ENCODE data around the gene SCYGR6. TPM values are rescaled to one million over a fixed set of nuclear protein-coding genes. Genes with fewer than 3 reads are reported as not detected.
"Not testable (repeated sequence)": the region's sequence is repeated elsewhere in the genome, so short reads cannot be mapped to it uniquely, and the experiment has no call there.

SCYGR6 gene
- total RNA-seq, 1 experiment from 2014 or later: not detected

GRCh38 chr2:227759411-227760118 lies 35.0 kb upstream of the SCYGR6 start:
- BruUV-seq (replicated peaks): no TSS peak
- no peaks in the 10 kb centered on the region for H3K9me3 ChIP-seq (ENCODE audit: low read length)
- no peak overlapping the region for H3K9ac ChIP-seq (ENCODE audit: low read length)
- no peaks in the 10 kb centered on the region for H3F3A ChIP-seq (ENCODE audit: low read length, unreplicated experiment)
- H3K27me3 ChIP-seq (ENCODE audit: low read length): no peaks in the 10 kb centered on the region
- no peaks in the 10 kb centered on the region for H3K4me1 ChIP-seq (ENCODE audit: insufficient read depth, low read length)
- H3K9me2 ChIP-seq (replicated peaks; ENCODE audit: low read length): no peaks in the 10 kb centered on the region
- no peaks in the 10 kb centered on the region for H3K36me3 ChIP-seq (ENCODE audit: low read depth, low read length)
- ChIA-PET POLR2A (ENCODE audit: unreplicated experiment) (no interaction called here), CTCF (no interaction called here)
- TF ChIP-seq CTCF (conservative IDR thresholded peaks at IDR 0.05; ENCODE audit: low read depth, low read length) (no peak), EZH2 (IDR thresholded peaks at IDR 0.05; ENCODE audit: low read length, unreplicated experiment) (no peak), EZH2phosphoT487 (IDR thresholded peaks at IDR 0.05; ENCODE audit: borderline replicate concordance, low read length) (no peak)
- H3K4me3 ChIP-seq (ENCODE audit: low read length): no peak overlapping the region
- intact Hi-C loops (cut with micrococcal nuclease): no loop called here
- DNase-seq: no peak
- H3K79me2 ChIP-seq (ENCODE audit: low read length): no peaks in the 10 kb centered on the region
- H3K27ac ChIP-seq (ENCODE audit: low read length): no peak overlapping the region
- ATAC-seq: no peak
- no peak overlapping the region for H2AFZ ChIP-seq (ENCODE audit: low read length)
- no peak overlapping the region for H3K4me2 ChIP-seq (ENCODE audit: low read length)
- no peaks in the 10 kb centered on the region for H4K20me1 ChIP-seq (ENCODE audit: low read length)

DNA sequence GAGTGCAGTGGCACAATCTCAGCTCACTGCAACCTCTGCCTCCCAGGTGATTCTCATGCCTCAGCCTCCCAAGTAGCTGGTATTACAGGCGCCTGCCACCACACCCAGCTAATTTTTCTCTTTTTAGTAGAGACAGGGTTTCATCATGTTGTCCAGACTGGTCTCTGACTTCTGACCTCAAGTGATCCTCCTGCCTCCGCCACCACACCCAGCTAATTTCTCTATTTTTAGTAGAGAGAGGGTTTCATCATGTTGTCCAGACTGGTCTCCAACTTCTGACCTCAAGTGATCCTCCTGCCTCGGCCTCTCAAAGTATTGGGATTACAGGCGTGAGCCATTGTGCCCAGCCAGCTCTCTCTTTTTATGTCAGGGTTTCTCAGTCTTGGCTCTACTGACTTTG lies 31.7 kb upstream of the SCYGR6 start:
- H3K79me2 ChIP-seq (ENCODE audit: low read length); BruUV-seq (replicated peaks); H2AFZ ChIP-seq (ENCODE audit: low read length); ATAC-seq; H3K4me2 ChIP-seq (ENCODE audit: low read length); H3K4me3 ChIP-seq (ENCODE audit: low read length); POLR2A ChIA-PET (ENCODE audit: unreplicated experiment); H3K4me1 ChIP-seq (ENCODE audit: insufficient read depth, low read length); CTCF ChIA-PET; H3F3A ChIP-seq (ENCODE audit: low read length, unreplicated experiment); H3K27me3 ChIP-seq (ENCODE audit: low read length); H4K20me1 ChIP-seq (ENCODE audit: low read length); H3K9me2 ChIP-seq (replicated peaks; ENCODE audit: low read length); DNase-seq; H3K36me3 ChIP-seq (ENCODE audit: low read depth, low read length); H3K9me3 ChIP-seq (ENCODE audit: low read length); H3K9ac ChIP-seq (ENCODE audit: low read length); H3K27ac ChIP-seq (ENCODE audit: low read length); intact Hi-C loops (cut with micrococcal nuclease): not testable (repeated sequence)

DNA sequence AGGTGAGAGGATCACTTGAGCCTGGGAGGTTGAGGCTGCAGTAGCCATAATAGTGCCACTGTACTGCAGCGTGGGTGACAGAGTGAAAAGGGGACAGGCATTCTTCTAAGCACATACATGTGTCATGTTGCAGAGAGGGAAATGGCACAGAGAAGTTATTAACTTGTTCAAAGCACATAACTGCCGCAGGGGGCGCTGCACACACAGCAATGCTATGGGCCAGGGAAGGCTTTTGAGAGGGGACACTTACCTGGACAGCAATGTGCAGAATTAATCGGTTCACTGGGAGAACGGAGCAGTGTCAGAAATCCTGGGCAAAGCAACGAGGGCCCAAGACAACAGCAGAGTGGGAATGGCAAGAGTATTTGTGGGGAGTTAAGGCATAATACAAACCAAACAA lies 23.5 kb upstream of the SCYGR6 start:
- Histone ChIP-seq H3K4me3 (ENCODE audit: low read length) (no peak overlapping the region), H3K36me3 (ENCODE audit: low read depth, low read length) (no peaks in the 10 kb centered on the region), H3F3A (ENCODE audit: low read length, unreplicated experiment) (no peaks in the 10 kb centered on the region), H3K4me2 (ENCODE audit: low read length) (no peak overlapping the region), H3K27me3 (ENCODE audit: low read length) (no peaks in the 10 kb centered on the region), H3K9ac (ENCODE audit: low read length) (no peak overlapping the region), H3K9me3 (ENCODE audit: low read length) (no peaks in the 10 kb centered on the region), H3K4me1 (ENCODE audit: insufficient read depth, low read length) (no peaks in the 10 kb centered on the region), H3K27ac (ENCODE audit: low read length) (no peak overlapping the region), H4K20me1 (ENCODE audit: low read length) (no peaks in the 10 kb centered on the region), H3K9me2 (replicated peaks; ENCODE audit: low read length) (no peaks in the 10 kb centered on the region), H2AFZ (ENCODE audit: low read length) (no peak overlapping the region), H3K79me2 (ENCODE audit: low read length) (no peaks in the 10 kb centered on the region)
- intact Hi-C loops (cut with micrococcal nuclease): no loop called here
- ChIA-PET CTCF (interaction anchor here (0.6 kb wide), 1 partner anchor 333 kb away, joined by 3 read pairs; no protein-coding TSS in a partner anchor), POLR2A (ENCODE audit: unreplicated experiment) (no interaction called here)
- no TSS peak for BruUV-seq (replicated peaks)
- ATAC-seq: no peak
- peak; percentile 37 for DNase-seq
- TF ChIP-seq EZH2phosphoT487 (IDR thresholded peaks at IDR 0.05; ENCODE audit: borderline replicate concordance, low read length) (no peak), CTCF (conservative IDR thresholded peaks at IDR 0.05; ENCODE audit: low read depth, low read length) (peak; percentile 66), EZH2 (IDR thresholded peaks at IDR 0.05; ENCODE audit: low read length, unreplicated experiment) (no peak)

Measured in PC-3 (cell line).